Endothelial cell of umbilical vein (primary cell): ENCODE results near the gene FBXL19. TPM values are rescaled to one million over a fixed set of nuclear protein-coding genes. Genes with fewer than 3 reads are reported as not detected.

ENCODE experiments used
- BruUV-seq: library from RNA; stranded (reverse); fragments of 400-500 nt; replicated peaks from 2 replicates; lab custom pipeline; 2021; lab: Mats Ljungman, UMichigan
- CTCF ChIA-PET: fragments of 300-600, 350-600 bp; sonication (Branson Sonifier 250); formaldehyde crosslinking; loops from one replicate; lab custom pipeline; 2021; ENCODE audit warnings: antibody characterized with exemption, inconsistent platforms; lab: Charles Lee
- POLR2A ChIA-PET: fragments of 300-600, 350-600 bp; sonication (Branson Sonifier 250); formaldehyde crosslinking; loops from one replicate; lab custom pipeline; 2021; ENCODE audit warnings: antibody characterized with exemption, inconsistent platforms; lab: Charles Lee
- DNase-seq: peaks from one replicate; pipeline ENCODE4 v3.0.0-alpha.2; 2011; ENCODE audit warnings: low read depth, low spot score
- FAIRE-seq: peaks from 2 replicates; lab custom pipeline; 2011; peaks lifted over from hg19 to GRCh38; lab: Jason Lieb, UNC
- H2AFZ ChIP-seq: 2 replicates; pipeline ENCODE4 v1.6.0; 2012; ENCODE audit warnings: low read depth, low read length, control low read depth, inconsistent platforms
- H3K27ac ChIP-seq: 2 replicates; pipeline ENCODE4 v1.5.1; 2011; ENCODE audit warnings: low read depth, mild to moderate bottlenecking, control low read depth, low read length, moderate library complexity; ENCODE audit not compliant: insufficient read depth
- H3K27me3 ChIP-seq, 2 experiments: 2 replicates each; pipeline versions ENCODE4 v1.6.0 to v1.6.1; 2011; ENCODE audit warnings: low read length in 2 of 2, mixed read lengths in 1 of 2; ENCODE audit not compliant: control insufficient read depth in 2 of 2, insufficient read depth in 2 of 2
- H3K36me3 ChIP-seq, 2 experiments: 2 replicates in 1 of 2; 3 replicates in 1 of 2; pipeline ENCODE4 v1.5.1; 2011; ENCODE audit warnings: low read length in 2 of 2, mild to moderate bottlenecking in 1 of 2, moderate library complexity in 1 of 2; ENCODE audit not compliant: control insufficient read depth in 2 of 2, insufficient read depth in 2 of 2; ENCODE audit errors: extremely low read depth in 1 of 2
- H3K4me1 ChIP-seq: 3 replicates; pipeline ENCODE4 v1.5.1; 2011; ENCODE audit warnings: mild to moderate bottlenecking, low read length; ENCODE audit not compliant: control insufficient read depth, insufficient read depth; ENCODE audit errors: extremely low read depth
- H3K4me2 ChIP-seq: 2 replicates; pipeline ENCODE4 v1.6.1; 2011; ENCODE audit warnings: low read length, control low read depth, mixed read lengths; ENCODE audit not compliant: insufficient read depth
- H3K4me3 ChIP-seq, 3 experiments: fragments of 200-600 bp in 1 of 3; sonication (generic), shearing (Covaris generic) in 1 of 3; replicated peaks in 1 of 3; 2 replicates each; pipeline ENCODE4 v1.5.1; 2011 to 2016; ENCODE audit warnings: control low read depth in 3 of 3, low read length in 3 of 3, mild to moderate bottlenecking in 2 of 3, inconsistent platforms in 1 of 3, low read depth in 1 of 3, moderate library complexity in 1 of 3; ENCODE audit not compliant: insufficient read depth in 1 of 3
- H3K79me2 ChIP-seq: 2 replicates; pipeline ENCODE4 v1.6.0; 2012; ENCODE audit warnings: low read length, inconsistent platforms; ENCODE audit not compliant: control insufficient read depth, insufficient read depth
- H3K9ac ChIP-seq: replicated peaks from 2 replicates; pipeline ENCODE3; 2011; ENCODE audit warnings: low read length, control low read depth; ENCODE audit not compliant: insufficient read depth; ENCODE audit errors: extremely low read depth
- H3K9me1 ChIP-seq: replicated peaks from 3 replicates; pipeline ENCODE4 v1.6.0; 2011; ENCODE audit warnings: mild to moderate bottlenecking, low read length; ENCODE audit not compliant: control insufficient read depth, insufficient read depth; ENCODE audit errors: extremely low read depth
- H3K9me3 ChIP-seq: replicated peaks from 2 replicates; pipeline ENCODE4 v1.5.1; 2012; ENCODE audit warnings: low read length, inconsistent platforms; ENCODE audit not compliant: control insufficient read depth, insufficient read depth
- H4K20me1 ChIP-seq: replicated peaks from 2 replicates; pipeline ENCODE3; 2011; ENCODE audit warnings: mild to moderate bottlenecking, low read length; ENCODE audit not compliant: control insufficient read depth, insufficient read depth; ENCODE audit errors: extremely low read depth
- EZH2 ChIP-seq: IDR thresholded peaks from 2 replicates; pipeline ENCODE4 v1.6.1; 2012; ENCODE audit warnings: borderline replicate concordance, low read depth, mild to moderate bottlenecking, moderate library complexity, low read length, inconsistent platforms; ENCODE audit not compliant: severe bottlenecking
- FOS ChIP-seq: IDR thresholded peaks from 2 replicates; pipeline ENCODE4 v1.6.1; 2011; ENCODE audit warnings: mild to moderate bottlenecking, low read length, moderate library complexity, borderline replicate concordance; ENCODE audit not compliant: insufficient read depth
- GATA2 ChIP-seq: IDR thresholded peaks from 2 replicates; pipeline ENCODE4 v1.7.0; 2011; ENCODE audit warnings: low read depth, mild to moderate bottlenecking, moderate library complexity, mixed read lengths, low read length; ENCODE audit not compliant: insufficient read length, insufficient read depth
- JUN ChIP-seq: IDR thresholded peaks from 2 replicates; pipeline ENCODE4 v1.6.1; 2011; ENCODE audit warnings: borderline replicate concordance, low read depth; ENCODE audit not compliant: insufficient read length, insufficient read depth
- MAX ChIP-seq: IDR thresholded peaks from 2 replicates; pipeline ENCODE4 v1.6.1; 2011; ENCODE audit not compliant: insufficient read depth, insufficient read length
- MYC ChIP-seq: IDR thresholded peaks from one replicate; pipeline ENCODE4 v1.6.1; 2011; ENCODE audit warnings: mild to moderate bottlenecking, low read depth, low read length
- POLR2A ChIP-seq: IDR thresholded peaks from 2 replicates; pipeline ENCODE4 v1.6.1; 2012; ENCODE audit warnings: low read depth, mild to moderate bottlenecking, control low read depth, low read length
- POLR2AphosphoS5 ChIP-seq: IDR thresholded peaks from 2 replicates; pipeline ENCODE4 v1.6.1; 2012; ENCODE audit warnings: low read depth, mild to moderate bottlenecking, control low read depth, low read length, moderate library complexity; ENCODE audit not compliant: insufficient read depth
- dilution Hi-C: fragments of 300-500 bp; cut with MboI; formaldehyde crosslinking; loops from one replicate; pipeline ENCODE4 v1.15.0; 2019; ENCODE audit warnings: low sequenced_read_pairs; ENCODE audit not compliant: extremely low pct_ligation_motif_present
- intact Hi-C: fragments of 100-400 bp; cut with micrococcal nuclease; formaldehyde crosslinking; loops from one replicate; pipeline ENCODE4 v1.10.0; 2022
- polyA plus RNA-seq, 4 experiments: library from polyadenylated mRNA; depleted of rRNA in 3 of 4; stranded (reverse) in 3 of 4; unstranded in 1 of 4; fragments of >200 nt; gene quantifications; 2 replicates each; pipeline versions ENCODE4 v1.2.1 to v1.2.3, GENCODE V29; 2011 to 2012; ENCODE audit warnings: missing spikeins in 1 of 4
- total RNA-seq: library from RNA; stranded (reverse); gene quantifications from 2 replicates; pipeline ENCODE4 v1.2.3, GENCODE V29; 2021
- TF ChIP-seq, protein P1 (sequence below), 2 donors: IDR thresholded peaks; 1 replicate in 1 of 2; 2 replicates in 1 of 2; pipeline ENCODE4 v1.5.1; 2011; ENCODE audit warnings: low read length in 2 of 2, mild to moderate bottlenecking in 2 of 2, moderate library complexity in 2 of 2, control low read depth in 1 of 2, inconsistent platforms in 1 of 2, low read depth in 1 of 2; ENCODE audit not compliant: insufficient read depth in 1 of 2; ENCODE audit errors: extremely low read depth in 1 of 2

The FBXL19 gene
- total and polyA plus RNA-seq, 2 donors (not counting 3 experiments of a cell fraction or from before 2014, with no cell fraction given) = 22.1 to 38.0 TPM

DNA sequence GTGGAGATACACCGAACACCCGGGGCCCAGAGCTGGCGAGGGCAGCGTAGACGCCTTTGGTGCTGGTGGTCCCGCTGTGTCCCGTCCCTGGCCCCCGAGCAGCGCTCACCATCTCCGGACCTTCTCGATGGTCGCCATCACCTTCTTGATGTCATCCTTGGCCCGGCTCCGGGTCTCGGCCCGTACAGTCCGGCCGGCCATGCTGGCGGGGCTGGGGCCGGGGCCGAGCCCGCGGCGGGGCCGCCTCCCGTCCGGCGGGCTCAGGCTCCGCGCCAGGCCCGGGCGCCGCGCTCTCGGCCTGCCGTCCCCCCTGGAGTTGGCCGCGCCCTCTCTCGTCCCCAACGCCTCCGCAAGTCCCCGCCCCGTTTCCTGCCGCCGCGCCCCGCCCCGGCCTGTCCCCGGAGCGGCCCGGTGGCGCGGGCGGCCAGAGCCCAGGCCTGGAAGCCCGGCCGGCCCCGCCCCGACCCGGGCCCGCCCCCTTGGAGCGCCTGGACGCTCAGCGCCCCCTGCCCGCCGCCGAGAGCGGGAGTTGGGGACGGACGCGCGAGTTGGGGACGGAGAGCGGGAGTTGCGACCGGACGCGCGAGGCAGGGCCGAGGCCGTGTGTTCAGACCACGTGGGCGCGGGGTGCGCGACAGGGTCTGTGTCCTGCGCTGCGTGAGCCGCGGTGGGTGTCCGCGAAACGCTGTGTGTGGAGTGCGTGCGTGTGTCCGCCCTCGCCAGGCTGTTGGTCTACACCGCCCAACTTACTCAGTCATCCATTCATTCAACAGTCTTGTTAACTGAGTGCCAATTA lies 29.4 kb upstream of the FBXL19 start, which contains the start of gene BCL7C:
BCL7C (minus strand) TSS at position 334 of the 796 bp plus-strand sequence; CDS start at position 201, 133 bp downstream.
- dilution Hi-C loops (no loop called here), intact Hi-C loops (loop anchor here (1.0 kb wide), 1 partner anchor 19 kb away; no protein-coding TSS in a partner anchor)
- peak within 1 kb of the TSS; percentile 64 for H2AFZ ChIP-seq
- peak within 1 kb of the TSS; percentile 85 for H3K9ac ChIP-seq
- H3K36me3 ChIP-seq = peaks cover 2% of the 10 kb centered on the region in 2 experiments
- H3K27me3 ChIP-seq = no peaks in the 10 kb centered on the region
- peak within 1 kb of the TSS; percentile 78 for H3K4me2 ChIP-seq
- CTCF ChIA-PET = interaction anchor here (1.2 to 1.7 kb wide), 2 partner anchors 8 to 49 kb away, joined by 5 to 6 read pairs; no protein-coding TSS in a partner anchor
- DNase-seq = peak; percentile 89
- peaks cover 9% of the 10 kb centered on the region for H3K79me2 ChIP-seq
- H3K9me1 ChIP-seq = no peaks in the 10 kb centered on the region
- H3K9me3 ChIP-seq = no peaks in the 10 kb centered on the region
- no peaks in the 10 kb centered on the region for H4K20me1 ChIP-seq
- peaks cover 13% of the 10 kb centered on the region for H3K4me1 ChIP-seq
- no TSS peak for BruUV-seq
- peak; percentile 80 for FAIRE-seq
- no peak for TF ChIP-seq FOS
- TF ChIP-seq GATA2 = no peak
- TF ChIP-seq, protein P1, sequence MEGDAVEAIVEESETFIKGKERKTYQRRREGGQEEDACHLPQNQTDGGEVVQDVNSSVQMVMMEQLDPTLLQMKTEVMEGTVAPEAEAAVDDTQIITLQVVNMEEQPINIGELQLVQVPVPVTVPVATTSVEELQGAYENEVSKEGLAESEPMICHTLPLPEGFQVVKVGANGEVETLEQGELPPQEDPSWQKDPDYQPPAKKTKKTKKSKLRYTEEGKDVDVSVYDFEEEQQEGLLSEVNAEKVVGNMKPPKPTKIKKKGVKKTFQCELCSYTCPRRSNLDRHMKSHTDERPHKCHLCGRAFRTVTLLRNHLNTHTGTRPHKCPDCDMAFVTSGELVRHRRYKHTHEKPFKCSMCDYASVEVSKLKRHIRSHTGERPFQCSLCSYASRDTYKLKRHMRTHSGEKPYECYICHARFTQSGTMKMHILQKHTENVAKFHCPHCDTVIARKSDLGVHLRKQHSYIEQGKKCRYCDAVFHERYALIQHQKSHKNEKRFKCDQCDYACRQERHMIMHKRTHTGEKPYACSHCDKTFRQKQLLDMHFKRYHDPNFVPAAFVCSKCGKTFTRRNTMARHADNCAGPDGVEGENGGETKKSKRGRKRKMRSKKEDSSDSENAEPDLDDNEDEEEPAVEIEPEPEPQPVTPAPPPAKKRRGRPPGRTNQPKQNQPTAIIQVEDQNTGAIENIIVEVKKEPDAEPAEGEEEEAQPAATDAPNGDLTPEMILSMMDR (IDR thresholded peaks at IDR 0.05; ENCODE audit: extremely low read depth in 1 of 2, insufficient read depth in 1 of 2, low read depth in 1 of 2, low read length in 2 of 2) = peak; percentile 24 to 55
- TF ChIP-seq MYC = peak; percentile 74
- no peak for TF ChIP-seq JUN
- TF ChIP-seq POLR2A = peak; percentile 88
- TF ChIP-seq MAX = peak; percentile 98
- TF ChIP-seq EZH2 = no peak
- TF ChIP-seq POLR2AphosphoS5 = no peak
- POLR2A ChIA-PET = no interaction called here
- peak within 1 kb of the TSS; percentile 39 to 72 (median 63) for H3K4me3 ChIP-seq
- H3K27ac ChIP-seq = peak within 1 kb of the TSS; percentile 38
